ENCODE data around the gene STOM.
"Not testable (repeated sequence)": the region's sequence is repeated elsewhere in the genome, so short reads cannot be mapped to it uniquely, and the experiment has no call there.

STOM gene

DNA sequence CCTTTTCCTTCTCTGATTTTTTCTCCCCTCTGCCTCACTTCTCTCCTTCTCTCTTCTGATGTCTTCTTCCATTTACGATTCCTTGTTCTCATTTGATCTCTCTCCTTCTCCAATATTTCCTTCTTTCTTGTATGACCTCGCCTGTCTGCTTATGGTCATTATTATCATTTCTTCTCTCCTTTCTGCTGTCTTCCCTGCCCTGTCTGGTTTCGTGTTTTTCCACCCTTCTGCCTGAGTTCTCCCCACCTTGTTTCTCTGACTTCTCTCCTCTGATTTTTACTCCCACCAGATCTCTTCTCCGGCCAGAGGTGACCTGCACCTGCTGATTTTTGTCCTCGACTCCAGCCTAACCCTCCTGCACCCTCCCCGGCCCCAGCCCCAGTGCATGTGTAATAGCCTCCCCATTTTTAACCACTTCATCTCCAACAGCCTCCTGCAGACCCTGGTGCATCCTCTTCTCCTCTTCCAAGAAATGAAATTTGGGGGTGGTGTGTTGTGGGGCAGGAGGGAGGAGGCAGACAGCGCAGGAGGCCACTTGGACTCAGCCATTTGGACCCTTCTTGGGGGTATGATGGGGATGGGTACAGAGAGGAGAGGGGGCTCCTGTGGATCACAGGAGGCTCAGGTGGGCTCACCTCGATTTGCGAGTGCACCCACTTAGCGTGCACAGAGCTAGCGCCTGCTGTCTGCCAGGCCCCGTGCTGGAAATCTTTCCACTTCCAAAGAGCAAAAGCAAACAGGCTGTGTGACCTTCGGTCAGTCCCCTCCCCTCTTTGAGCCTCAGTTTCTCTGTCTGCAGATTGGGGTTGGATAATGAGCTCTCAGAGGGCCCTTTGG lies 69.5 kb downstream of the STOM start:
- DNase-seq (ENCODE audit: low spot score): no peak

DNA sequence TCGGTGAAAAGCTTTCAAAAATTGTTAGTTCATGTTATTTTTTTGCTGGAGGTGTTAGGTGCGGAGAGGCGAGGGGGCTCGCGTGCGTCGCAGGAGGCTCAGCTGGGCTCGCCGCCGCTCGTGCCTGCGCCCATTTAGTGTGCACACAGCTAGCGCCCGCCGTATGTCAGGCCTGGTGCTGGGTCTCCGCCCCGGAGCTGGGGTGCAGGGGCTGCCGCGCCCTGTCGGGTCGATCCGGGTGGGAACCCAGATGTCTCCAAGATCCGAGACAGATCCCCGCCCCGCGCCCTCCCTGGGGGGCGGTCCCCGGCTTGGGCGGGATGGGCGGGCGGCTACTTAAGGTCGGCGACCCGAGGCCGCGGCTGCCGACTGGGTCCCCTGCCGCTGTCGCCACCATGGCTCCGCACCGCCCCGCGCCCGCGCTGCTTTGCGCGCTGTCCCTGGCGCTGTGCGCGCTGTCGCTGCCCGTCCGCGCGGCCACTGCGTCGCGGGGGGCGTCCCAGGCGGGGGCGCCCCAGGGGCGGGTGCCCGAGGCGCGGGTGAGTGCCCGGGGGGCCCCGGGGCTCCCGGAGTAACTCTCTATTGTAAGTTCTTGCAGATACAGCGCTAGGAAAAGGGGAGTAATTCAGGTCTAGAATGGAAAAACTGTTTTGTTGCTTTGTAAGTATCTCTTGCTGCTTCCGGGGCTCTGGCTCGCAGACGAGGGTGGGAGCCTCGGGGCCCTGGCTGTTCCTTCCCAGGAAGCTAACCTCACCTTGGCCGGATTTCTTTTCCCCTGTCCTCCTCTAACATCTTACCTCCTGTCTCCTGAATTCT lies 70.4 kb downstream of the STOM start:
- DNase-seq (ENCODE audit: low spot score): peak; percentile 79

DNA sequence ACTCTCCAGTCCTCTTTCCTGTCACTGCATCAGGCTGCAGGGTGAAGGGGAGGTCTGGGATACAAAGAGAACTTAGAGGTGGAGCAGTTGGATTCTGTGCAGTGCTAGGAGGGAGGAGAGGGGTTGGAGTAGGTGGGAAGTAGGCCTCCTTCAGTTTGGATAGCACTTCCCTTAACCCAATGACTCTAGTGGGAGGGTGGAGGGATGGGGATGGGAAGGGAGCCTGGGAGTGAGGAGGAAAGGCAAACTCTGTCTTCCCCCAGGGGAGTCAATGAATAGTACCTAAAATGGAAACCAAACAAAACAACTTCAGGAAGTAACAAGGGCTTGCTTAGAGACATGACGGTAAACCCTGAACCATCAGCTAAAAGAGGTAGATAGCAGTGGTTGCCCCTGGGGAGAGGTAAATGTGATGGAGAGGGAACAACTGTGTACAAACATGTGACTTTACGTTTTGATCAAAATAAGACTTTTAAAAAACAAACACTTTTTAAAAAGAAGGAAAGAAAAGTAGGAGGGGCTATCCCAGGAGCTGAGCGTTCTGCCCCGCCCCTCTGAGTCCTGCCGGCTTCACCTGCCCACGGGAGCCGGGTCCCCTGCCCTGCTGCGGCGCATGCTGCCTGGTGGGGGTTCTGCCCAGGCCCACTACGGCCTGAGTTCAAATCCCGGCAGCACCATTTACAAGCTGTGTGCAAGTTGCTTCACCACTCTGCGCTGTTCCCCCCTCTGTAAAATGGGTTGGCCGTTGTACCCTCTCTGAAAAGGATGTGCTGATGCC lies 71.2 kb downstream of the STOM start:
- no peak for DNase-seq (ENCODE audit: low spot score)

- DNase-seq (ENCODE audit: low spot score): no peak
Measured at GRCh38 chr9:121298016-121298538, 72.0 kb downstream of the STOM start.

DNA sequence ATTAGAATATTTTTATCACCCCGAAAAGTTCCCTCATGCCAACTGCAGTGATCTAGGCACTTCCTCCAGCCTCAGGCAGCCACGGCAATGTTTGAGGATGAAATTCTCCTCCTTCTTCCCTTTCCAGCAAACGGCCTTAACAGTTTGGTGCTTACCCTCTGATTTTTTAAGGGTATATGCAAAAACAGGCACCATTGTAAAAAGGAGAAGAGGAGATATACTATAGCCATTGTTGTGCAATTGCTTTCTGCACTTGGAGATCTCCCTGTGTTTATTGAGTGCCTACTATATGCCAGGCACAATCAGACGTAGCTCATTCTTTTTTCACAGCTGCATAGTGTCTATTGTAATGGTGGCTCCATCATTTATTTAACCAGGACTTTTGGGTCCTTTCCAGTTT lies 72.7 kb downstream of the STOM start:
- no peak for DNase-seq (ENCODE audit: low spot score)

DNA sequence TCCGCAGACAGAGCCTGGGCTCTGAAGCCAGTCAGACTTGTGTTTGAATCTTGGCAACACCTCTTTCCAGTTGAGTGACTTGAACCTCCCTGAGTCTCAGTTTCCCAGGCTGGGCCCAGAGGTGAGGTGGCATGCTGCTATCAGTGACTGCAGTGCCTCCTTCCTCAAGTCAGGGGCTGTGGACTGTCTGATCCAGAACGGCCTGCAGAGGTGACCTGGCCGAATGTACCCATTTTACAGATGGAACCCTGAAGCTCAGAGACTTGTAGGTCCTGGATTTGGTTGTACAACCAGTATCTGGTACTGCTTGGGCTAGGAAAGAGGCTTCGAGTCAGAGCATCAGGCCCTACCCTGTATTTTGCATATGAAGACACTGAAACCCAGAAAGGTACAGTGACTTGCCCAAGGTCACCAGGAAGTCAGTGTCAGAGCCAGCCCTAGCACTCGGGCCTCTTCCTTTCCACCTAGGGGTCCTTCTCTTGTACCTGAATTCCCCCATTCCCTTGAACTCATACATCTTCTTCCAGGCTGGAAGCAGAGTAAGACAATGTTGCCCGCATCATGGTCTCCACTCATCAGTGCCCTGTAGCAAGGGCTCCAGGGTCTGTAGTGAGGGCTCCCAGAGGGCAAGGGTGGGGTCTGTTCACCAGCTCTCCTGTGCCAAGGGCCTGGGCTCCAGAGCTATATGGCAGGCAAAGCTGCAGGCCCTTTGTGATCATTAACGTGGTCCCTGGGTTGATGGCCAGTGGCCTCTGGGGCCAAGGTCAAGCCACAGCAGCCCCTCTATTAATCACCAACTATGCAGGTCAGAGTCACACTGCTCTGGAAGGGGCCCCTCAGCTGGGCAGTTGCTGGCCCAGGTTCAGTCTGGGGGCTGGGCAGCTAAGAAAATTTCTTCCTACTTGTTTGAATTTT lies 73.6 kb downstream of the STOM start:
- no peak for DNase-seq (ENCODE audit: low spot score)

- DNase-seq (ENCODE audit: low spot score): no peak
Measured at GRCh38 chr9:121295662-121296191, 74.3 kb downstream of the STOM start.

DNA sequence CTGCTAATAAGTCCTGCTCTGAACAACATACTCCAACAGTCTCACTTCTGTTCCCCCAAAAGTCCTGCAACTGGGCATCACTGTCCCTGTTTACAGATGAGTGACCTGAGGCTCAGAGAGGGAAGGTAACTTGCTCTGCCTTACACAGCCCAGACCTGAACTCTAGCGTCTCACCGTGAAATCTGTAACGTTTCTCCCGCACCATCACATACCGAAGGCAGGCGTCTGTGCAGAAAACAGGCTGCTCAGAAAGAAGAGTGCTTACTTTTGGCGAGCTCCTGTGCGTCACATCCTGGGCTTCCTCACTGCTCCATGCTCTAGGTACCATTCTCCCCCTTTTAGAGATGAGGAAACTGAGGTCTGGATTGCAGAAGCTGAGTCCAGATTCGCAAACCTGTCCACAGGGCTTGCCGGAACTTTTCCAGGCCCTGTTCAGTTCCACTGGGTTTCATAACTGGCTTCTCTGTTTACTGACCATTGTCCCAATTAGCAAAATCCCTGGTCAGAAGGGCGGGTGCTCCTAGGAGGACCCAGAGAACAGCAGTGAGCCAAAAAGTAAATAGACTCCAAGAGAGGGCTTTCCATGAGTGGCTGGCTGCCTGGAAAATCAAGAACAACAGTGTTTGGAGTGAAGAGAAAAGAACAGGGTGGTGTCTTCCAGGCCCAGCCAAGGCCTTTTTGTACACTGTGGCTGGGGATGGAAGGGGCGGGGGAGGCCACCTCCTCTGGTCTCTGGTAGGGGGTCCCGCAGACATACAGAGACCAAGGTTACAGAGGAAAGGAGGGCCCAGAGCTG lies 75.0 kb downstream of the STOM start:
- no peak for DNase-seq (ENCODE audit: low spot score)

GRCh38 chr9:121294151-121294743 lies 75.8 kb downstream of the STOM start:
- DNase-seq (ENCODE audit: low spot score): no peak

GRCh38 chr9:121292801-121293241 lies 77.2 kb downstream of the STOM start:
- no peak for DNase-seq (ENCODE audit: low spot score)

DNA sequence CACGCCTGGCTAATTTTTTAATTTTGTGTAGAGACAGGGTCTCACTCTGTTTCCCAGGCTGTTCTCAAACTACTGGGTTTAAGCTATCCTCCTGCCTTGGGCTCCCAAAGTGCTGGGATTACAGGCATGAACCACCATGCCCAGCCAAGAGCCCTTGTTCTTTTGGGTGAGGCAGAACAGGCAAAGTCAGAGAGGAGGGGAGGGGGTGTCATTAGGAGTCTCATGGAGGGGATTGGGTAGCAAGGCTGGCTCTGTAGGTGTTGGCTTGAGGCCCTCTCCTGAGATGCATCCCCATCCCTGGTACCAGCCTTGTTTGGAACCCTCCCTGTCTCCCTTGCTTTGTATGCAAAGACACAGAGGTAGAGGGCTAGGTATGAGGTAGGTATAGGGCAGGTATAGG lies 78.0 kb downstream of the STOM start:
- DNase-seq (ENCODE audit: low spot score): no peak

GRCh38 chr9:121291536-121291935 lies 78.5 kb downstream of the STOM start:
- DNase-seq (ENCODE audit: low spot score): not testable (repeated sequence)

DNA sequence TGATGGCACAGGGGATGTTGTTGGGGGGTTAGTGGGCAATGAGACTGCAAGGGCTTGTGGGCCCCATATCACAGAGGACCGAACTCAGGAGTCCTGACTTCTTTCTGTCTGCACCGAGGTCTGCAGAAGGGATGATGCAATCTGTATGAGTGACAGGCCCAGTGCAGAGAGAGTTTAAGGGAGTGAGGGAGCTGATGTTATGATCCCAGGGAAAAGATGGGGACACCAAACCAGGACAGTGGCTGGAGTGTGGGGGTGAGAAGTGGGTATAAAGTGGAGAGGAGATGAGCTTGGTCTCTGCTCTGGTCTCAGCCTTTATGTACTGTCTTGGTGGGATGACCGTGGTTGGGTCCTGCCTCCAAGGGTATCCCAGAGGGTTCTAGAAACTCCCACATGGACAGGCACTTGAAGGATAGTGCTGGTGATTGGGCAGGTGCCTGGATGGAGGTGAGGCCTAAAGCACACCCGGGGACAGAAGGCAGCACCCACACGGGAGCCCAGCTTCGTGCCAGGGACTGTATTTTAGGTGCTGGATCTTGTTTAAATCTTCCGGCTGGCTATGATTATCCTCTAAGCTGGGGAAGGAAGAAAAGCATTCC lies 80.2 kb downstream of the STOM start:
- DNase-seq (ENCODE audit: low spot score): no peak

DNA sequence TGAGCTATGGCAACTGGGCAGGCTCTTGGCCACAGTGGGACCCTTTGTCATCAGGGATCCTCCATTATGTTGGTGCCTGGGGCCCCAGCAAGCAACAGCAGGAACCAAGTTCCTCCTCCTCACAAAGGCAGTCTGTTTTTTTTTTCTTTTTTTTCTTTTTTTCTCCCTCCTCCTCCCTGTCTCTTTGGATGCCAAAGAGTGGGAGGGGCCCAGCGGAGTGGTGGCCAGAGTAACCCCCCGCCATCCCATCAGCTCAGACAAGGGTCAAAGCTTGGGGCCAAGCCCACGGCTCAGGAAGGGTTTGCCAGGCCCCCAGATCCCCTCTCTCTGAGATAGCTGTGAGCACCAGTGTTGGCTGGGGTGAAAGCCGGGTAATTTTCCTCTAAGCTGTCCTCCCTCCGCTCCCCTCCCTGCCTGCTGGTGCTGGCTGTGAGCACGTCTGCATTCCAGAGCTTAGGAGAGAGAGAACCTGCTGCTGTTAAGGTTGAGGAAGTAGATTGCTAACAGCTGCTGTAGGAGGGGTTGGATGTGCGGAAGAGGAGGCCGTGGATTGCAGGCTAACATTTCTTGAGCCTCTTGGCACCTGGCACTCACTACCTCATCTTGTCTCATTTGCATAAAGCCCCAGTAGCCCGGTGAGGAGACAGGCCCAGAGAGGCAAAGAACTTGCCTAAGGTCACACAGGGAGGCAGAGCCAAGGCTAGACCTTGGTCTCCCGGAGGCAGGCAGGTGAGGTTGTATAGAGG lies 80.9 kb downstream of the STOM start:
- no peak for DNase-seq (ENCODE audit: low spot score)
